GM12873 (cell line): ENCODE data around the gene PUS7L.

Experiments used
- CTCF ChIP-seq: IDR thresholded peaks from 2 replicates; pipeline ENCODE4 v1.5.1; 2012; ENCODE audit warnings: low read depth, mild to moderate bottlenecking, moderate library complexity, low read length, control low read depth; ENCODE audit not compliant: insufficient read depth; ENCODE audit errors: missing control alignments

Gene PUS7L

GRCh38 chr12:43762596-43762995 lies 4.0 kb upstream of the PUS7L start:
- no peak for TF ChIP-seq CTCF

- no peak for TF ChIP-seq CTCF
Measured at GRCh38 chr12:43761500-43761899, 2.9 kb upstream of the PUS7L start.

- TF ChIP-seq CTCF = no peak
Measured at GRCh38 chr12:43760396-43760795, 1.8 kb upstream of the PUS7L start.

GRCh38 chr12:43758247-43758727 lies 303 bp downstream of the PUS7L start:
- TF ChIP-seq CTCF = no peak

- no peak for TF ChIP-seq CTCF
Measured at GRCh38 chr12:43754015-43754414, 4.6 kb downstream of the PUS7L start.

- no peak for TF ChIP-seq CTCF
Measured at GRCh38 chr12:43750814-43751213, 7.8 kb downstream of the PUS7L start.

- no peak for TF ChIP-seq CTCF
Measured at GRCh38 chr12:43749016-43749415, 9.6 kb downstream of the PUS7L start.
